GM12892 (cell line): ENCODE measurements around the gene ID2.

Source experiments
- DNase-seq: peaks from one replicate; pipeline ENCODE4 v3.0.0; 2011; ENCODE audit not compliant: insufficient read length
- FAIRE-seq: peaks from 2 replicates; lab custom pipeline; 2011; peaks lifted over from hg19 to GRCh38; lab: Jason Lieb, UNC
- POLR2A ChIP-seq: IDR thresholded peaks from 2 replicates; pipeline ENCODE4 v1.6.1; 2011; ENCODE audit warnings: low read depth, low read length, control low read depth
- POLR2AphosphoS5 ChIP-seq: IDR thresholded peaks from 2 replicates; pipeline ENCODE4 v1.6.1; 2011; ENCODE audit warnings: low read depth, low read length, control low read depth
- TAF1 ChIP-seq: IDR thresholded peaks from 2 replicates; pipeline ENCODE4 v1.6.1; 2011; ENCODE audit warnings: low read depth, mild to moderate bottlenecking, control low read depth, low read length, borderline replicate concordance

Gene ID2

GRCh38 chr2:8729939-8730338, 48.1 kb downstream of the ID2 start:
- no peak for TF ChIP-seq TAF1
- no peak for DNase-seq

GRCh38 chr2:8732601-8733000, 50.7 kb downstream of the ID2 start:
- FAIRE-seq (no peak), DNase-seq (no peak)
- TF ChIP-seq POLR2AphosphoS5 (no peak), TAF1 (no peak), POLR2A (no peak)

More at GRCh38 chr2:8729939-8730338, 48.1 kb downstream of the ID2 start:
- FAIRE-seq = no peak
